ENCODE results near the gene CYP2D6.

The CYP2D6 gene

GRCh38 chr22:42084874-42085273 lies 45.7 kb downstream of the CYP2D6 start:
- DNase-seq (ENCODE audit: low spot score) = no peak

- DNase-seq (ENCODE audit: low spot score) = no peak
Observed at GRCh38 chr22:42083119-42083518, 47.5 kb downstream of the CYP2D6 start.

- DNase-seq (ENCODE audit: low spot score) = no peak
Observed at GRCh38 chr22:42080287-42080686, 50.3 kb downstream of the CYP2D6 start.

GRCh38 chr22:42079319-42080251 lies 51.0 kb downstream of the CYP2D6 start, which contains the start of gene SMDT1:
SMDT1 (plus strand) TSS chr22:42079700; CDS start chr22:42079769, 69 bp downstream.
- DNase-seq (ENCODE audit: low spot score) = peak; percentile 97

GRCh38 chr22:42078469-42079318 lies 51.9 kb downstream of the CYP2D6 start:
- DNase-seq (ENCODE audit: low spot score) = no peak

GRCh38 chr22:42077486-42078125 lies 53.0 kb downstream of the CYP2D6 start:
- DNase-seq (ENCODE audit: low spot score) = no peak

GRCh38 chr22:42076764-42077485 lies 53.7 kb downstream of the CYP2D6 start:
- no peak for DNase-seq (ENCODE audit: low spot score)
